GM19240 (cell line): ENCODE results near the gene HCN2.

Experiments
- DNase-seq: peaks from one replicate; pipeline ENCODE4 v3.0.0; 2011; ENCODE audit warnings: low spot score; ENCODE audit not compliant: insufficient read length

The HCN2 gene

DNA sequence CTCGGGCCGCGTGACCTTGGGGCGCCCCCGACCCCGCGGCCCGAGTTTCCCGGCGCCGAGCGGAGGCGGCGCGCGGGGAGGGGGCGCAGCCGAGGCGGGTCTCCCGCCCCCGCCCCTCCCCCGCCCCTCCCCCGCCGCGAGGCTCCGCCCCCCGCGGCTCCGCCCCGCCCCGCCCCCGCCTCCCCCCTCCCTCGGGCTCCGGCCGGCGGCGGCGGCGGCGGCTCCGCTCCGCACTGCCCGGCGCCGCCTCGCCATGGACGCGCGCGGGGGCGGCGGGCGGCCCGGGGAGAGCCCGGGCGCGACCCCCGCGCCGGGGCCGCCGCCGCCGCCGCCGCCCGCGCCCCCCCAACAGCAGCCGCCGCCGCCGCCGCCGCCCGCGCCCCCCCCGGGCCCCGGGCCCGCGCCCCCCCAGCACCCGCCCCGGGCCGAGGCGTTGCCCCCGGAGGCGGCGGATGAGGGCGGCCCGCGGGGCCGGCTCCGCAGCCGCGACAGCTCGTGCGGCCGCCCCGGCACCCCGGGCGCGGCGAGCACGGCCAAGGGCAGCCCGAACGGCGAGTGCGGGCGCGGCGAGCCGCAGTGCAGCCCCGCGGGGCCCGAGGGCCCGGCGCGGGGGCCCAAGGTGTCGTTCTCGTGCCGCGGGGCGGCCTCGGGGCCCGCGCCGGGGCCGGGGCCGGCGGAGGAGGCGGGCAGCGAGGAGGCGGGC, at the start of gene HCN2:
HCN2 (plus strand) TSS at position 189 of the 703 bp plus-strand sequence; CDS start at position 254, 65 bp downstream.
- DNase-seq = no peak

DNA sequence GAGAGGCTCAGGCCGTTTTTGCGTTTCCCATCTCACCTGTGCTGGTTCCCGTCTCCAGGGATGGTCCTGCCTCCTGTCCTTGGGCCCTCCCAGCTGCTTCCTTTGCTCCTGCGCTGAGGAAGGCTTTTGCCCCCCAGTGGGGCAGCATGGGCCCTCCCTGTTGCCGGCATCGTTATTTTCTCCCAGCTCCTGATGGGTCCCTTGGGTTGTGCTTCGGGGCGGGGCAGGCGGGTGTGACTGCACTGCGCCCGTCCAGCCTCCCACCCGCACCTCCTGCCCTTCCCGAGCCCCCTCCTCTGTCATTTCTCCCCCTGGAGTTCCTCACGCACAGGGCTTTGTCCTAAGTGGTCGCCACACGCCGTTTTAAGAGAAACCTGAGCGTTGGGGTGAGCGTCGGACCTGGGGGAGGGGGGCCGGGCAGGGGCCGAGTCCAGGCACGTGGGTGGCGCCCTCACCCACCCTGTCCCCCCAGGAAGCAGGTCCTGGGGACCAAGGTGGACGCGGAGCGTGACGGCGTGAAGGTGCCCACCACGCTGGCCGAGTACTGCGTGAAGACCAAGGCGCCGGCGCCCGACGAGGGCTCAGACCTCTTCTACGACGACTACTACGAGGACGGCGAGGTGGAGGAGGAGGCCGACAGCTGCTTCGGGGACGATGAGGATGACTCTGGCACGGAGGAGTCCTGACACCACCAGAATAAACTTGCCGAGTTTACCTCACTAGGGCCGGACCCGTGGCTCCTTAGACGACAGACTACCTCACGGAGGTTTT, 48.6 kb upstream of the HCN2 start:
- no peak for DNase-seq

DNA sequence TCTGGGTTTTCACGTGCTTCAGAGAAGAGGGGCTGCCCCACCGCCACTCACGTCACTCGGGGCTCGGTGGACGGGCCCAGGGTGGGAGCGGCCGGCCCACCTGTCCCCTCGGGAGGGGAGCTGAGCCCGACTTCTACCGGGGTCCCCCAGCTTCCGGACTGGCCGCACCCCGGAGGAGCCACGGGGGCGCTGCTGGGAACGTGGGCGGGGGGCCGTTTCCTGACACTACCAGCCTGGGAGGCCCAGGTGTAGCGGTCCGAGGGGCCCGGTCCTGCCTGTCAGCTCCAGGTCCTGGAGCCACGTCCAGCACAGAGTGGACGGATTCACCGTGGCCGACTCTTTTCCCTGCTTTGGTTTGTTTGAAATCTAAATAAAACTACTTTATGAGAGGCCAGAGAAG, 48.0 kb upstream of the HCN2 start:
- no peak for DNase-seq

DNA sequence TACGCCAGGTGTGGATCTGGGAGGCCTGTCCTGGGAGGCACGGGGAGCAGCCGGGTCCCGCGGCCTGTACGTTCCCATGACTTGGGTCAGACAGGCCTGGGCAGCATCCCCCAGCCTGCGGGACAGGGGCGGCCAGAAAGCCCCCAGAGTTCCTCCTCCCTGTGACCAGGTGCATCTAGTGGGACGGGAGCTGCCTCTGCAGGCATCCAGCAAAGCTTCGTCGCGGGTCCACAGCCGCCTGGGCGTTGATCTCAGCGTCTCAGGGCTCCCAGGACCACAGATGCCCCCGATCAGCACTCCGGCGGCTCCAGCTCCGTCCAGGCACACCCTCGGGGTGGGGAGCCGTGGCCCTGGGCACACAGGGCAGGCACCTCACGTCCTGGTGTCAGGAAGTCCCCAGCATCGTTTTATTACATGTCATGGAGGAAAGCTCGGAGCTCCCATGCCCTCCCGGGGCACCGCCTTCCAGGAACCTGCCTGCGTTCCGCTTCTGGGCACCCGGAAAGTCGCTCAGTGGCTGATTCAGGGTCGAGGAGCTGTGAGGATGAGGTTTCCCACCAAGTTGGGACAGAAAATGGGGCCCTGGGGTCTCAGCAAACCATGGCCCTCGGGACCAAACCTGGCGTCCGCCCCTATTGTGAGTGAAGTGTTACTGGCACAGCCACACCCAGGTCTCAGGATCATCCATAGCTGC, 47.4 kb upstream of the HCN2 start:
- DNase-seq = no peak

DNA sequence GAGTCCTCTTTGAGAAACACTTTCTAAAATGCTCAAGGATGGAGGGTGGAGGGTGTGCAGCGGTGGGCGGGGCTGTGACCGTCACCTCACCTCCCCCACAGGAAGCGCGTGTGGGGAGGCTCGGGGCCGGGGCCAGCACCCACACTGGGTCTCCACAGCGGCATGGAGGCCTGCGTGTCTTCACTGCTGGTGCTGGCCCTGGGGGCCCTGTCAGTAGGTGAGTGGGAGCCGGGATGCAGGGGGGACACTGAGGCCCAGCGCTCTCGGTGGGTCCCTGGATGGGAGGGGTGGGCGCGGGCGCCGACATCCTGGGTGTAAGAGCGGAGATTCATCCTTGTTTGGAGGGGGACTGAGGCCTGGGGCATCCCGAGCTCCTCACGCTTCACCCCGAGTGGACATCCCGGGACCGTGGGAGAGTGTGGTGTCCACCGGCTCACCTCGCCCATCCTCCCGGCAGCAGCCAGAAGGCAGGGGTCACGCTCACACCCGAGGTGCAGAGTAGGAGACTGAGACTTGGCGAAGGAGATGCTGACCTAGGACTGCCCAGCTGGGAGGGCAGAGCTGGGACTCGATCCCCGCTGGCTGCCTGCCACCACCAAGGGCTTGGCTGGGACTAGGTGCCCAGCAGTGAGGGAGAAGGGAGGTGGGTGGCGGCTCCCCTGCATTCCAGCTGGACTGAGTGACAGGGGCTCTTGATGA, 45.6 kb upstream of the HCN2 start, which contains the start of gene GZMM:
GZMM (plus strand) TSS at position 144 of the 699 bp plus-strand sequence; CDS start at position 163, 19 bp downstream.
- DNase-seq = no peak

DNA sequence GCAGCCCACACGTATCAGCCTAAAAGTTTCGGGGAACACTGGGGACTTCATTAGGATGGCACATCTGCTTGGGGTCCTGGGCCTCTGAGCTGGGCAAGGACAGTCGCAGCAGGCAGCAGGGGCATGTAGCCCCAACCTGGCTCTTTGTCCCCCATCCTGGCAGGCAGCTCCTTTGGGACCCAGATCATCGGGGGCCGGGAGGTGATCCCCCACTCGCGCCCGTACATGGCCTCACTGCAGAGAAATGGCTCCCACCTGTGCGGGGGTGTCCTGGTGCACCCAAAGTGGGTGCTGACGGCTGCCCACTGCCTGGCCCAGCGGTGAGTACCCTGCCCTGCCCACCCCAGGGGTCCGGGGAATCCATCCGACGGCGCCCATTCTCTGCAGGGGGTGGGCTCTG, 42.6 kb upstream of the HCN2 start:
- no peak for DNase-seq

DNA sequence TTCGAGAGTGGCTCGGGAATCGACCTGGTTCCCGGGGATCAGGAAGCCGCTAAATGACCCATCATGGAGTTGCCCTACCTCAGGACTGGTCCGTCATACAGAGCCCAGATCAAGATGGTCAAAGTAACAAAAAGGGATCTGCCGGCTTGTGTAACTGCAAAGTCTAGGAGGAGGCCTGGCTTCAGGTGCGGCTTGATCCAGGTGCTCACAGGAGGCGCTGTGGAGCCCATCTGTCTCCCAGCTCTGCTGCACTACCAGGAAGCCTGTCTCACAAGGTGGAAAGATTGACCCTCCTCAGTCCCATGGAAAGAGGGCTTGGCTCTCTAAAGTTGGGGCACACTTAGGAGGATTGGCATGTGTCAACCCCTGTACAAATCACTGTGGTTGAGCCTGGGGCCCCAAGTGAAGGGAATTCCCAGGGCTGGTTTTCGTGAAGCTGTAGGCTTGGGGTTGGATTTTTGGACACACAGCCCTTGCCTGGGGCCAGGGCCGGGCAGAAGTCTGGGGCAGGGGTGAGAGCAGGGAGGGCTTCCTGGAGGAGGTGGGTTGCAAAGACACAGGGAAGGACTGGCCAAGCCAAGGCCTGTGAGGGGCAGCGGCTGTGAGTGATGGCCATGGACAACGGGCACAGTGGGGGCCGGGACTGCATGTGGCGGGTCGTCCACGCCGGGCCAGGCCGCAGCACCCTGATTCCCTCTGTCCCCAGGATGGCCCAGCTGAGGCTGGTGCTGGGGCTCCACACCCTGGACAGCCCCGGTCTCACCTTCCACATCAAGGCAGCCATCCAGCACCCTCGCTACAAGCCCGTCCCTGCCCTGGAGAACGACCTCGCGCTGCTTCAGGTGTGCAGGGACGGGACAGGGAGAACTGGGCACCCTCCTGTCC, 41.6 kb upstream of the HCN2 start:
- no peak for DNase-seq

DNA sequence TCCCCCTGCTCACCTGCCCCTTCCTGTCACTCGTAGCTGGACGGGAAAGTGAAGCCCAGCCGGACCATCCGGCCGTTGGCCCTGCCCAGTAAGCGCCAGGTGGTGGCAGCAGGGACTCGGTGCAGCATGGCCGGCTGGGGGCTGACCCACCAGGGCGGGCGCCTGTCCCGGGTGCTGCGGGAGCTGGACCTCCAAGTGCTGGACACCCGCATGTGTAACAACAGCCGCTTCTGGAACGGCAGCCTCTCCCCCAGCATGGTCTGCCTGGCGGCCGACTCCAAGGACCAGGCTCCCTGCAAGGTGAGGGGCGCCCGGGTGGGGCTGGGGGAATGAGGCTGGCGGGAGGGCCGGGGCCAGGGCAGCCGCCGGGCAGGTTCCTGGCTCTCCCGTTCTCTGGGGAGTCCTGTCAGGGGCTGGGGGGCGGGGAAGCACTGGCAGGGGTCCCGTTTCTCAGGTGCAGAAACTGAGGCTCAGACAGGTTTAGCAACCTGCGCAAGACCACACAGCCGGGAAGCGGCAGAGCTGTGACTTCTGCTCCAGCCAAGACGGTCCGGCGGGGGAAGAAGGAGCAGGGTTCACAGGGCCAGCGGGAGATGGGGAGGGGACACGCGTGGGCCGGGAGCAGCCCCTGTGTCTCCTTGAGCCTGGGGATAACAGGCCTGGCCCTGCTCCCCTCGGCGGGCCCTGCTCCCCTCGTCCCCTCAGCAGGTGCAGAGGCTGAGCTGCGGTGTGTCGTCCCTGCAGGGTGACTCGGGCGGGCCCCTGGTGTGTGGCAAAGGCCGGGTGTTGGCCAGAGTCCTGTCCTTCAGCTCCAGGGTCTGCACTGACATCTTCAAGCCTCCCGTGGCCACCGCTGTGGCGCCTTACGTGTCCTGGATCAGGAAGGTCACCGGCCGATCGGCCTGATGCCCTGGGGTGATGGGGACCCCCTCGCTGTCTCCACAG, 40.5 kb upstream of the HCN2 start:
- DNase-seq = no peak

DNA sequence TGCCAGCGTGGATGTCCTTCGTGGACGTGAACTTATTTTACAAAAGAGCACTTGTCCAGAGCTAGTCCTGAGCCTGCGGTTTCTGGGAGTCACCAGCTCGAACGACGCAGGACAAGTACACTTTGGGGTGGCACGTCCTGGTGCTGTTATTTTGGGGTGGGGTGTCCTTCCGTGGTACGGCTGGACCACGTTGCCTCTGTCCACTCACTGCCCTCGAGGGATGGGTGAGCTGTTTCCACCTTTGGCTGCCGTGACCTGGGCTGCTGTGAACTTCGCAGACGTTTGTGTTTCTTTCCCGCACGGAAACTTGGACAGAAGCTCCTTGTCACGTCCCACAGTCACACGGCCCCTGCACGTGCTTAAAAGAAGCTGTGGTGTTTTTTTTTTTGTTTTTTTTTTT, 34.9 kb upstream of the HCN2 start:
- no peak for DNase-seq

DNA sequence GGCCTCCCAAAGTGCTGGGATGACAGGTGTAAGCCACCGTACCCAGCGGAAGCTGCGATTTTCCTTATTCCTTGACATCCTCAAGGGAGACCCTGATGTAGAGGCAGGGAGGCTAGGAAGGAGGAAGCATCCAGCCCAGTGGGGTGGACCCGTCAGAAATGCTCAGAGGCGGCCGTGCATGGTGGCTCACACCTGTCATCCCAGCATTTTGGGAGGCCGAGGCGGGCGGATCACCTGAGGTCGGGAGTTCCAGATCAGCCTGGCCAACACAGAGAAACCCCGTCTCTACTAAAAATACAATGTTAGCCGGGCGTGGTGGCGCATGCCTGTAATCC, 34.2 kb upstream of the HCN2 start:
- DNase-seq = no peak

DNA sequence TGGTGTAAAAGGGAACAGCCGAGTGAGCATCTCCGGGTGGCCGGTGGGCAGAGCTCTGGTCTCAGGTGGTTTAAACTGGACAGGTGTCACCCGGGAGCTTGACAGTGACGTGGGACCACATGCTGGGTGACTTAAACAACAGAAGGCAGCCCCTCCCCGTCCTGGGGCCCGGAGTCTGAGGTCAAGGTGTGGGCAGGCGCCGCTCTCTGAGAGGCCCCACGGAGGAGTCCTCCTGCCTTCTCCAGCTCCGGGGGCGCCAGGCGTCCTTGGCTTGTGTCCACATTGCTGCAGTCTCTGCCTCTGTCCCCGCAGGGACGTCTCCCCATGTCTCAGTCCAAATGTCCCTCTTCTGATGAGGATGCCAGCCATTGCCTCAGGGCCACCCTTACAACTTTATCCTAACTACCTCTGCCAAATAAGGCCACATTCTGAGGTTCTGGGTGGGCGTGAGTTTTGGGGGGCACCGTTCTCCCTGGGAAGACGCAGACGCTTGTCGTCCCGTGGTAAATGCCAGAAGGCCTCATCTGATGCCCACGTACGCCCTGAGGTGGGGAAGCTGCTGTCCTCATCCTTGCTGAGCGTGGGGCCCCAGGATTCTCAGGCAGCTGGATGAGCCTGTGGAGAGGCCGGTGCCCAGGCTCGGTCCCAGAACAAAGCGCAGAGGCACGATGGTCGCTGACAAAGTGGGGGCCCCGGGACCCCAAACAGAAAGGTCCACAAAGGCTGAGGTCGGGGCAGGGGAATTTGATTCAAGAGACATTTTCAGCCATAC, 32.9 kb upstream of the HCN2 start:
- DNase-seq = no peak

DNA sequence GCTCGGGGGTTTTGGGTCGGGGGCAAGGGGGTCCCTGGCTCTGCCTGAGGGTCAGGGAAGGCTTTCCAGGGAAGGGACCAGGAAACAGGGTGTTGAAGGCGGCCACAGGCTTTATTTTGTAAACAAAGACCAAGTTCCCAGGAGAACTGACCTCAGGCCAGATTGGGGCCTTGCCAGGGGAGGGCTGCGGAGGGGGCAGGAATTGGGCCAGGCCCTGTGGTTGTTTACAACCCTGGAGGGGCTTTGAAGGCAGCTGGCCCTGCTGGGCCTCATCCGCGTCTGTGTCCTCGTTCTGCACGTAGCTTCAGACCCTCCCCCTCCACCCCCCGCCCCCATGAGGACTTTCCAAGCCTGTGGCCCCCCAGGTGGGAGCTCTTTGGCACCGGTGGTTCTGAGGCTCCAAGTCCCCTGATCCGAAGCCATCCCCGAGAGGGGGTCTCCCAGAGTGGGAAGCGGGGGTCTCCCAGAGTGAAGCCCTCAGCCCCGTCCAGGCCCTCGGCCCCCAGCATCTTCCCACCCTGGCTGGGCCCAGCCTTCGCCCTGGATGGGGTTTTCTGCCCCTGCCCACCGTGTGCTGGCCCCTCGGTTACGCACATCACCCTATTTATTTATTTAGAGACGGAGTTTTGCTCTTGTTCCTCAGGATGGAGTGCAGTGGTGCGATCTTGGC, 30.8 kb upstream of the HCN2 start:
- DNase-seq = no peak

DNA sequence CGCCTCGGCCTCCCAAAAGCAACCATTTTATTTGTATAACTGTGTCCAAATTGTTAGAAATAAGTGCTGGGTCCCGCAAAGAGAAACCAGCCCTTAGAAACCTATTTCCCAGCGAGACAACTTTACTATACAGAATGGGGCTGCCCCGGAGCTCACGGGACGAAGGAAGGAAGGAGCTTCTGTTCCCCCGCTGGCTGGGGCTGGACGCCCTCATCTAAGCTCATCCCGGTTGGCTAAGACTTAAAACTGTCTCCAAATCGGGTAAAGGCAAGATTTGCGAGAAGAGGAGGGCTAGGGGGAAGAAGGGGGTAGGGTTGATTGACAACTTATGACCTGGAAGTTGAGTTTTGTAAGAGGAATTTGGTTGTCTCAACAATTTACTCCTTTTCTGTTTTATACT, 29.6 kb upstream of the HCN2 start:
- no peak for DNase-seq

DNA sequence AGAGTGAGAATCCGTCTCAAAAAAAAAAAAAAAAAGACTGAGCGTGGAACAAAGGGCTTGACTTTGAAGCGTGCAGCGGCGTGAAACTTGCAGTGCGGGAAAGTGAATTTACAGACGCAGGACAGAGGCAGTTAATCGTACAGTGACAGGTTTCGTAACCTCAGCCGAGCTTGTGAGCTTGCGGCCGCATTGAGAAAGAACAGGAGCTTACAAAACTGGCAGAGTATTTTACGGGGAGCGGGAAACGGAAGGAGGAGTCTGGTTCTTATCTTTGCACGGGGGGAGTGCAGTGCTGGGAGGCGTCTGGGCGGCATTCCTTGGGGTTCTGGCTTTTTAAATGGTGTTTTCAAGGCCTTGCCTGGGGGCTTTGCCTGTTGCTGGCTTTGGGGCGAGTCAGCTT, 23.3 kb upstream of the HCN2 start:
- no peak for DNase-seq

DNA sequence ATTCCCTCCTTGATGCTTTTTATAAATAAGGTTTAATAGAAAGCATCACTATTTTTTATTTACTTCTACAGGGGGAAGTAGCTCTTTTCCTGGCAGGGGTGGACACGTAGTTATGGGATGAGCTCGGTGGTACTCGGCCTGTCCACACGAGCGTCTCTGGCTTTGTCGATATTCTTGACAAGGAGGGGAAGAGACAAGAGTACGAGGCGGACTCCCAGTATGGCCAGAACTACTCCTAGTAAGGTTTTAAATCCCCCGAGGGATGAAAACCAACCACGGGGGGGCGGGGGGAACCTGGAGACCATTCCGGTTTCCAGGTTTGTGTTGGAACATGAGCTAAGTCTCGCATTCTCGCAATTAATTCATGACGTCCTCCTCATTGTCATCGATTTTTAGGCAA, 22.8 kb upstream of the HCN2 start:
- DNase-seq = no peak

DNA sequence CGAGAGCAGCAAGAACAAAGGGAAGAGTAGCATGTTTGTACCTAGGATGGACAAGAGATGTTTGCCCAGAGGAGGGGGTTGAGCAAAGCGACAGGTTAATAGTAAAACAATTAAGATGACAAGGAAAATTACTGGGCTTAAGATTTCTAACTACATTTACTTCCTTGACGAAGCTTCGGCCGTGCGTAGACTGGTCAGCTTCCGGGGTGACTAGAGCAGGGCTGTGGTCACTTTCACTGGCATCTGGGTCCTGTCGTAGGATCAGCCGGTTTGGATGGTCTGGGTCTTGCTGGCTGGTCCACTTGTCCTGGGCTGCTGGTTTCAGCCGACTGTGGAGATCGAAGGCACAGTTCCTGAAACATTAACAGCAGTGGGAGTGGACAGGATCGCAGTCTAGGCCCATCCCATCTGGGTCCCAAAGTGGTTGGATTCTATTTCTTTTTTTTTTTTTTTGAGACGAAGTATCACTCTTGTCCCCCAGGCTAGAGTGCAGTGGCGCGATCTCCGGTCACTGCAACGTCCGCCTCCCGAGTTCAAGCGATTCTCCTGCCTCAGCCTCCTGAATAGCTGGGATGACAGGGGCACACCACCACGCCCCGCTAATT, 22.3 kb upstream of the HCN2 start:
- no peak for DNase-seq

DNA sequence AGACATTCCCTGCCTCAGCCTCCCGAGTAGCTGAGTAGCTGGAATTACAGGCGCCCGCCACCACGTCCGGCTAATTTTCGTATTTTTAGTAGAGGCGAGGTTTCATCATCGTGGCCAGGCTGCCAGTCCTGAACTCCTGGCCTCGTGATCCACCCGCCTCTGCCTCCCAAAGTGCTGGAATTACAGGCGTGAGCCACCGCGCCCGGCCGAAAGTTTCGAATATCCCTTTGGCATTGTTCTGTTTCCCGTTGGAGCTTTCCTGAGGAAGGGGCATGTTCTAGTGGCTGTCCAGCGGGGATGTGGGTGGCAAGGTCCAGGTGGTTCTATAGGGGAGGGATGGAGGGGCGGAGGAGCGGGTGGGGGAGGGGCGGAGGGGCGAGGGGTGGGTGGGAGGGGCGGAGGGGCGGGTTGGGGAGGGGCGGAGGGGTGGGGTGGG, 19.4 kb upstream of the HCN2 start:
- no peak for DNase-seq
